Measurements from ENCODE around the gene VAV1. TPM values are rescaled to one million over a fixed set of nuclear protein-coding genes. Genes with fewer than 3 reads are reported as not detected.

VAV1 gene
- total RNA-seq, 1 donor from 2014 or later, result 36.2 TPM

- no peaks in the 10 kb centered on the region for H3K4me1 ChIP-seq
- H3K27me3 ChIP-seq (ENCODE audit: low read depth), result no peaks in the 10 kb centered on the region
- intact Hi-C loops (cut with DNase I), result no loop called here
- ATAC-seq, result no peak
- no peak for DNase-seq
- no peak for TF ChIP-seq CTCF (IDR thresholded peaks at IDR 0.05)
- H3K4me3 ChIP-seq, result no peak overlapping the region
- no peaks in the 10 kb centered on the region for H3K36me3 ChIP-seq
- no peaks in the 10 kb centered on the region for H3K9me3 ChIP-seq
- H3K27ac ChIP-seq, result no peak overlapping the region
These were observed 40.1 kb downstream of the VAV1 start for GRCh38 chr19:6812612-6813011.

GRCh38 chr19:6813659-6814058 lies 41.2 kb downstream of the VAV1 start:
- no peak for ATAC-seq
- intact Hi-C loops (cut with DNase I), result no loop called here
- Histone ChIP-seq H3K36me3 (no peaks in the 10 kb centered on the region), H3K9me3 (no peaks in the 10 kb centered on the region), H3K4me3 (no peak overlapping the region), H3K4me1 (no peaks in the 10 kb centered on the region), H3K27me3 (ENCODE audit: low read depth) (no peaks in the 10 kb centered on the region), H3K27ac (no peak overlapping the region)
- no peak for DNase-seq
- TF ChIP-seq CTCF (IDR thresholded peaks at IDR 0.05), result no peak

GRCh38 chr19:6817179-6817578 lies 44.7 kb downstream of the VAV1 start:
- no peak for ATAC-seq
- Histone ChIP-seq H3K9me3 (no peaks in the 10 kb centered on the region), H3K4me1 (no peaks in the 10 kb centered on the region), H3K27me3 (ENCODE audit: low read depth) (no peaks in the 10 kb centered on the region), H3K27ac (no peak overlapping the region), H3K4me3 (no peak overlapping the region), H3K36me3 (peaks cover 10% of the 10 kb centered on the region)
- no peak for DNase-seq
- intact Hi-C loops (cut with DNase I), result no loop called here
- TF ChIP-seq CTCF (IDR thresholded peaks at IDR 0.05), result no peak

- Histone ChIP-seq H3K9me3 (no peaks in the 10 kb centered on the region), H3K4me1 (no peaks in the 10 kb centered on the region), H3K27ac (no peak overlapping the region), H3K27me3 (ENCODE audit: low read depth) (no peaks in the 10 kb centered on the region), H3K4me3 (no peak overlapping the region), H3K36me3 (peaks cover 13% of the 10 kb centered on the region)
- TF ChIP-seq CTCF (IDR thresholded peaks at IDR 0.05), result no peak
- ATAC-seq, result no peak
- intact Hi-C loops (cut with DNase I), result no loop called here
- no peak for DNase-seq
These were observed 45.7 kb downstream of the VAV1 start for GRCh38 chr19:6818246-6818645.

GRCh38 chr19:6819323-6819722 lies 46.8 kb downstream of the VAV1 start:
- intact Hi-C loops (cut with DNase I), result no loop called here
- ATAC-seq (no peak), DNase-seq (no peak)
- Histone ChIP-seq H3K4me1 (no peaks in the 10 kb centered on the region), H3K27ac (no peak overlapping the region), H3K36me3 (peaks cover 20% of the 10 kb centered on the region), H3K27me3 (ENCODE audit: low read depth) (no peaks in the 10 kb centered on the region), H3K9me3 (no peaks in the 10 kb centered on the region), H3K4me3 (no peak overlapping the region)
- TF ChIP-seq CTCF (IDR thresholded peaks at IDR 0.05), result no peak

- no peak overlapping the region for H3K4me3 ChIP-seq
- intact Hi-C loops (cut with DNase I), result no loop called here
- no peaks in the 10 kb centered on the region for H3K9me3 ChIP-seq
- H3K27me3 ChIP-seq (ENCODE audit: low read depth), result no peaks in the 10 kb centered on the region
- peaks cover 29% of the 10 kb centered on the region for H3K36me3 ChIP-seq
- TF ChIP-seq CTCF (IDR thresholded peaks at IDR 0.05), result no peak
- ATAC-seq (no peak), DNase-seq (no peak)
- no peak overlapping the region for H3K27ac ChIP-seq
- H3K4me1 ChIP-seq, result no peaks in the 10 kb centered on the region
These were observed 47.7 kb downstream of the VAV1 start for GRCh38 chr19:6820237-6820636.

Measured in lower lobe of right lung (tissue), 2 donors.